GM19099 (cell line): ENCODE data around the gene CUL4A.

Experiments used
- POLR2A ChIP-seq: IDR thresholded peaks from 3 replicates; pipeline ENCODE4 v1.6.1; 2011; ENCODE audit warnings: low read depth; ENCODE audit not compliant: insufficient read length; ENCODE audit errors: extremely low read depth

Gene CUL4A

GRCh38 chr13:113239986-113240385 is 30.6 kb downstream of the CUL4A start:
- no peak for TF ChIP-seq POLR2A

- no peak for TF ChIP-seq POLR2A
Observed at GRCh38 chr13:113243847-113244246, 34.4 kb downstream of the CUL4A start.

- TF ChIP-seq POLR2A = no peak
Observed at GRCh38 chr13:113245849-113246796, 36.7 kb downstream of the CUL4A start.

GRCh38 chr13:113252516-113253095 is 43.2 kb downstream of the CUL4A start:
- no peak for TF ChIP-seq POLR2A

- TF ChIP-seq POLR2A = no peak
Observed at GRCh38 chr13:113258321-113259054, 49.1 kb downstream of the CUL4A start.

- TF ChIP-seq POLR2A = no peak
Observed at GRCh38 chr13:113260996-113261395, 51.6 kb downstream of the CUL4A start.

GRCh38 chr13:113267642-113268405 is 58.4 kb downstream of the CUL4A start:
- no peak for TF ChIP-seq POLR2A

GRCh38 chr13:113272031-113272430 is 62.6 kb downstream of the CUL4A start:
- no peak for TF ChIP-seq POLR2A

- no peak for TF ChIP-seq POLR2A
Observed at GRCh38 chr13:113272701-113273181, 63.3 kb downstream of the CUL4A start.

- TF ChIP-seq POLR2A = no peak
Observed at GRCh38 chr13:113273321-113273720, 63.9 kb downstream of the CUL4A start.

- no peak for TF ChIP-seq POLR2A
Observed at GRCh38 chr13:113273851-113274590, 64.6 kb downstream of the CUL4A start.

GRCh38 chr13:113274721-113275120 is 65.3 kb downstream of the CUL4A start:
- no peak for TF ChIP-seq POLR2A

- TF ChIP-seq POLR2A = no peak
Observed at GRCh38 chr13:113275387-113275786, 66.0 kb downstream of the CUL4A start.

- no peak for TF ChIP-seq POLR2A
Observed at GRCh38 chr13:113280126-113280525, 70.7 kb downstream of the CUL4A start.
